Ammon's horn (tissue), 1 donor: ENCODE data around the gene PHF23.
A peak's percentile ranks its signal among the peaks of the same experiment; 100 is the strongest.

Experiments
- DNase-seq: peaks from one replicate; pipeline ENCODE4 v3.0.0-alpha.2; 2016; ENCODE audit warnings: low spot score

Gene PHF23

GRCh38 chr17:7239091-7240027 lies at the start of gene PHF23:
Gene PHF23 (minus strand): TSS chr17:7239457. CDS start chr17:7239279, 178 bp downstream.
- peak; percentile 100 for DNase-seq

- no peak for DNase-seq
Observed at GRCh38 chr17:7285679-7286078, 46.4 kb upstream of the PHF23 start.

- no peak for DNase-seq
Observed at GRCh38 chr17:7284911-7285310, 45.7 kb upstream of the PHF23 start.

- no peak for DNase-seq
Observed at GRCh38 chr17:7283471-7284216, 44.4 kb upstream of the PHF23 start.

- DNase-seq: no peak
Observed at GRCh38 chr17:7282752-7283321, 43.6 kb upstream of the PHF23 start.

DNA sequence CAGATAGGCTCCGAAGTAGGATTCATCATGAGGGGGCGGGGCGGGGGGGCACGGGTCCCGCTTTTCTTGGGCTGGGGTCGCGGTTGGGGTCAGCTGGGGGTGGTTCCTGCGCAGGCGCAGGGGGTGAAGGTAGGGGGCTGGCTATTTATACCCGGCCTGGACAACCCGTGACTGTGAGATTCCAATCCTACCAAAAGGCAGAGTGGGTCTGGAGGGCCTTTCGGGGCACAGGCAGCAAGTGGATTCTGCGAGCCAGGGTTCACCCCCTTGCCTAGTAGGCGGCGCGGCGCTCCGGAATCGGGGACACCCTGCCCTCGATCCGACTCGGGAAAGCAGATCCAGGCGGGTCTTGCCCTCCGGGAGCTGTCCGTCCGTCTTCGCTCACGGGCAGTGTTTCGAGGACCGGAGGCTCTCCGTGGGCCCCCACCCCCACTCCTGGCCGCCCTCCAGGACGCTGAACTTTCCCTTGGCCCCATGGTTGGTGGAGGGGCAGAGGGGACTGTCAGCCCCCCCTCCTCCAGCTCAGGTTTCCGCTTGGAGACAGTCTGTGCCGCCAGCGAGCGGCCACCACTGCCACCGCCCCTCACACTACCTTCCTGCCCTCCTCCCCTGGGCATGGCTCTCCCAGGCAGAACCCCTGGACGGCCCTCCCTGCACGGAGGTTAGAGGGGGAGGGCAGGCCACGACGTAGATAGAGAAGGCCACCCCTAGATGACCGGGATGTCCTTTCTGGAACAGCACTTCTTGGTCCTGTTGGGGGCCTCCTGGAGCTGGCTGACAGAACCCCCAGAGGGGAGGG lies 42.9 kb upstream of the PHF23 start:
- no peak for DNase-seq

- DNase-seq: peak; percentile 83
Observed at GRCh38 chr17:7281074-7281952, 42.1 kb upstream of the PHF23 start, which contains the start of gene SLC2A4. Gene SLC2A4 (plus strand): TSS chr17:7281718. CDS start chr17:7281935, 217 bp downstream.

DNA sequence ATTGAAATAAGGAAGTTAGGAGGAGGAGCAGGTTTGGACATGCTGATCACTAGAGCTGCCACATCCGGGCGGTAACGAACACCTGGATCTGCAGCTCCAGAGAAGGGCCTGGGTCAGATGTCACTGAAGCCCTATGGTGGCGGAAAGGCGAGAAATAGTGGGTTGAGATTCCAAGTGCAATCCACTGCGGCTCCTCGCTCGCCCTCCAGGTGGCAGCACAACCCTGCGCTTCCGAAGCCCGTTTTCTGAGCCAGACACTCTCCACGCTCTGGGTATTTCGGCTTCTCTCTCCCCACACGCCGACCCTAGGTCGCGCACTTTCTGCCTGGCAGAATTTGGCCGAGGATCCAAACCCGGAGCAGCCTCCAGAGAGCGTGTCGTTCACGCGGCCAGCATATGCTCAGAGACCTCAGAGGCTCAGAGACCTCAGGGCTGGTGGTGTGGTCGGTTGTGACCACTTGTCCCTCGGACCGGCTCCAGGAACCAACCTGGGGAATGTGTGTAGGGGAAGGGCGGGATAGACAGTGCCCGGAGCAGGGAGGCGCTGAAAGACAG lies 41.3 kb upstream of the PHF23 start:
- DNase-seq: peak; percentile 89

GRCh38 chr17:7279448-7279847 lies 40.2 kb upstream of the PHF23 start:
- no peak for DNase-seq

DNA sequence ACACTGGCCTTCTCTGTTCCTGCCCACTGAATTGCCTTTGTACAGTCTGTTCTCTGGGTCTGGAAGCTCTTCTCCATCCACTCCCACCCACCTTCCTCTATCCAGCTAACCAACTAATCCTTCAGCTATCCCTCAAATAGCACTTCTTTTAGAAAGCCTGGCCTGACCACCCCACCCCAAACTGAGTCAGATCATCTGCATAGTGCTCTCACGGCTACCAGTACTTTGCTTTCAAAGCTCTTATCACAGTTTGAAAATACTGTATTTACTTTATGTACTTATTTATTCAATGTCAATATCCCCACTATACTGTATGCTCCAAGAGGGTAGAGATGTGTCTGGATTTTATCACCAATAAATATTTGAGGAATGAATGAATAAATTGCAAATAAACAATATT lies 27.5 kb upstream of the PHF23 start:
- DNase-seq: no peak

DNA sequence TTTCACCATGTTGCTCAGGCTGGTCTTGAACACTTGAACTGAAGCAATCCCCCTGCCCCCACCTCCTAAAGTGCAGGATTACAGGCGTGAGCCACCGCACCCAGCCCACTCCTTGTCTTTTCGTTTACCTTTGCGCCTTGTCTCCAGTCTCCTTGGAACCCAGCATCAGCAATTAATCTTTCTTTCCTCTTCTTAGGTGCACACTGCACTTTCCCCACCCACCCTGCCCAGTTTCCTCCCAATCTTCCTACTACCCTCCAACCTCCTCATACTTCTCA lies 24.5 kb upstream of the PHF23 start:
- DNase-seq: no peak

- no peak for DNase-seq
Observed at GRCh38 chr17:7262935-7263800, 23.9 kb upstream of the PHF23 start.

GRCh38 chr17:7262192-7262934 lies 23.1 kb upstream of the PHF23 start, which contains the start of gene CLDN7:
Gene CLDN7 (minus strand): TSS chr17:7262478. CDS start chr17:7262043, 435 bp downstream.
- no peak for DNase-seq

- no peak for DNase-seq
Observed at GRCh38 chr17:7261379-7262191, 22.3 kb upstream of the PHF23 start.

DNA sequence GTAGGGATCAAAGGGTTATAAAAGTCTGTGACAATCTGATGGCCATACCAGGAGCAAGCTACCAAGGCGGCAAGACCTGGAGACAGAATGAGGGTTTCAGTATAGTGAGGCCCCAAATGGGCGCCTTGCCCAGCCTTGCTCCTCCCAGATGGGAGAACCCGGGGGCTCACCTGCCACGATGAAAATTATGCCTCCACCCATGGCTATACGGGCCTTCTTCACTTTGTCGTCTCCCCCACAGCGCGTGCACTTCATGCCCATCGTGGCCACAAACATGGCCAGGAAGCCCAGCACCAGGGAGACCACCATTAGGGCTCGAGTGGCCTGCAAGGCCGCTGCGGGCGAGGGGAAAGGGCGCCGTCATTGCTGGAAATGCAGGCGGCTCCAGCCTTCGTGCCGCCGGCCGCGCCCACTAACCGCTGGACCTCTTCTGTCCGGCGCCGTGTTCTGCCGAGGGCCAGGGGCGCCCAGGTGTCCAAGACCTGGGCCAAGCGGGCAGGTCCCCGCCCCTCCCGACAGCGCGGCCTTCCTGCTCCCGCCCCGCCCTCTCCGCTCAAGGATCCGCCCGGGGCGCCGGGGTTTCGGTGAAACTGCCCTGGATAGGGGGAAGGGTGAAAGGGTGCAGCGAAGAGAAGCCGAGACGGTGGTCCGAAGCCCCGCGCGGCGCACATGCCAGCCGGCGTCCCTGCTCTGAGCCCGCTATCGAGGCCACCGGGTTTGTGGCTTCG lies 21.6 kb upstream of the PHF23 start:
- no peak for DNase-seq

DNA sequence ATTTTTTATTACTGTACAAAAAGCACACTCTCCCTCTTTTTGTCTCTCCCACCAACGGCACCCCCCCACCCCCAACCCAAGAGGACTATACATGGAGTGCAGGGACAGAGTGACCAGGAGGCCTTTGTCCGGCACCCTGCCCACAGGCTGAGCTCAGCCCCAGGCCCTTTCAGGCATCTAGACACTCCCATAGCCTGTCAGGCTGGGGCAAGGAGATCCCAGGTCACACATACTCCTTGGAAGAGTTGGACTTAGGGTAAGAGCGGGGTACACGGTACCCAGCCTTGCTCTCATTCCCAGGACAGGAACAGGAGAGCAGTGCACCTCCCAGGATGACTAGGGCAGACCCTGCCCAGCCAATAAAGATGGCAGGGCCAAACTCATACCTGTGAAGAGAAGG lies 20.9 kb upstream of the PHF23 start:
- no peak for DNase-seq

GRCh38 chr17:7259555-7259889 lies 20.3 kb upstream of the PHF23 start:
- DNase-seq: no peak
